Bronchial epithelial cell (primary cell): ENCODE measurements around the gene RAP1A. TPM values are rescaled to one million over a fixed set of nuclear protein-coding genes. Genes with fewer than 3 reads are reported as not detected.
A peak's percentile ranks its signal among the peaks of the same experiment; 100 is the strongest.

Experiments
- DNase-seq: peaks from one replicate; pipeline ENCODE4 v3.0.0-alpha.2; 2010; ENCODE audit warnings: low read depth
- FAIRE-seq: peaks from 2 replicates; lab custom pipeline; 2011; peaks lifted over from hg19 to GRCh38; lab: Jason Lieb, UNC
- H3K27me3 ChIP-seq: 2 replicates; pipeline ENCODE4 v1.5.1; 2011; ENCODE audit warnings: low read length; ENCODE audit not compliant: control insufficient read depth, insufficient read depth
- H3K36me3 ChIP-seq: 2 replicates; pipeline ENCODE4 v1.5.1; 2011; ENCODE audit warnings: low read length; ENCODE audit not compliant: control insufficient read depth, insufficient read depth
- H3K4me3 ChIP-seq: 2 replicates; pipeline ENCODE4 v1.5.1; 2011; ENCODE audit warnings: mild to moderate bottlenecking, low read depth, low read length, control low read depth
- total RNA-seq: library from RNA; depleted of rRNA; stranded (reverse); fragments of >200 nt; gene quantifications from 2 replicates; pipeline ENCODE4 v1.2.1, GENCODE V29; 2014
- TF ChIP-seq, protein P1 (sequence below): IDR thresholded peaks from 2 replicates; pipeline ENCODE4 v1.5.1; 2011; ENCODE audit warnings: mild to moderate bottlenecking, moderate library complexity, low read length, control low read depth, inconsistent platforms; ENCODE audit not compliant: insufficient read depth, severe bottlenecking

The RAP1A gene
- total RNA-seq, 1 donor from 2014 or later = 16.6 TPM

DNA sequence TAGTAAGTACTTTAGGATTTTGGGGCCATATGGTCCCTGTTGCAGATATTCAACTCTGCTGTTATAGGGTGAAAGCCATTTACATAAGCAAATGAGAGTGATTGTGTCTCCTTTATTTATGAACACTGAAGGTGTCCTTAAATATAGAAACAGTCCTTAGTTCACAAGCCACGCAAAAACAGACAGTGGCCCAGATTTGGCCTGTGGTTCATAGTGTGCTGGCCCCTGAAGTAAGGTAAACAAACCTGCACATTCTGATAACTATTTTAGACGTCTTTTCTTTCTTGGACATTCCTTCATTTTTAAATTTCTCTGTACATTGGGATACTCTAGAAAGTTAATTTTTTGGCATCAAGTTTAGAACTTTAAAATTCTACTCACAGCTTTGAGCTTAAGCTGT, 23.5 kb downstream of the RAP1A start:
- TF ChIP-seq, protein P1, sequence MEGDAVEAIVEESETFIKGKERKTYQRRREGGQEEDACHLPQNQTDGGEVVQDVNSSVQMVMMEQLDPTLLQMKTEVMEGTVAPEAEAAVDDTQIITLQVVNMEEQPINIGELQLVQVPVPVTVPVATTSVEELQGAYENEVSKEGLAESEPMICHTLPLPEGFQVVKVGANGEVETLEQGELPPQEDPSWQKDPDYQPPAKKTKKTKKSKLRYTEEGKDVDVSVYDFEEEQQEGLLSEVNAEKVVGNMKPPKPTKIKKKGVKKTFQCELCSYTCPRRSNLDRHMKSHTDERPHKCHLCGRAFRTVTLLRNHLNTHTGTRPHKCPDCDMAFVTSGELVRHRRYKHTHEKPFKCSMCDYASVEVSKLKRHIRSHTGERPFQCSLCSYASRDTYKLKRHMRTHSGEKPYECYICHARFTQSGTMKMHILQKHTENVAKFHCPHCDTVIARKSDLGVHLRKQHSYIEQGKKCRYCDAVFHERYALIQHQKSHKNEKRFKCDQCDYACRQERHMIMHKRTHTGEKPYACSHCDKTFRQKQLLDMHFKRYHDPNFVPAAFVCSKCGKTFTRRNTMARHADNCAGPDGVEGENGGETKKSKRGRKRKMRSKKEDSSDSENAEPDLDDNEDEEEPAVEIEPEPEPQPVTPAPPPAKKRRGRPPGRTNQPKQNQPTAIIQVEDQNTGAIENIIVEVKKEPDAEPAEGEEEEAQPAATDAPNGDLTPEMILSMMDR = no peak
- DNase-seq = no peak
- Histone ChIP-seq H3K36me3 (no peaks in the 10 kb centered on the region), H3K4me3 (no peak overlapping the region), H3K27me3 (no peaks in the 10 kb centered on the region)
- no peak for FAIRE-seq

DNA sequence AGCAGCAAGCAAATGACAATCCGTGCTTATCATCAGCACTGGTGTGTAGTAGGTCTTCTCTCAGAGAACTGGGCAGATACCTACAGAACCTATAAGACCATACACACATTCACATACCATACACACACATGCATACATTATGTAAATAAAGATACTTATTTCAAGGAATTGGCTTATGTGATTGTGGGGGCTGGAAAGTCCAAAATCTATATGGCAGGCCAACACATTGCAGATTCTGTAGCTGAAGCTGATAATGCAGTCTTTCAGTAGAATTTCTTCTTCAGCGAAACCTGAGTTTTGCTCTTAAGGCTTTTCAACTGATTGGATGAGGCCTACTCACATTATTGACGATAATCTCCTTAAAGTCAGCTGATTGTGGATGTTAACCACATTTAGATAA, 24.1 kb downstream of the RAP1A start:
- FAIRE-seq = no peak
- Histone ChIP-seq H3K36me3 (no peaks in the 10 kb centered on the region), H3K4me3 (no peak overlapping the region), H3K27me3 (no peaks in the 10 kb centered on the region)
- TF ChIP-seq, protein P1 = no peak
- DNase-seq = no peak

DNA sequence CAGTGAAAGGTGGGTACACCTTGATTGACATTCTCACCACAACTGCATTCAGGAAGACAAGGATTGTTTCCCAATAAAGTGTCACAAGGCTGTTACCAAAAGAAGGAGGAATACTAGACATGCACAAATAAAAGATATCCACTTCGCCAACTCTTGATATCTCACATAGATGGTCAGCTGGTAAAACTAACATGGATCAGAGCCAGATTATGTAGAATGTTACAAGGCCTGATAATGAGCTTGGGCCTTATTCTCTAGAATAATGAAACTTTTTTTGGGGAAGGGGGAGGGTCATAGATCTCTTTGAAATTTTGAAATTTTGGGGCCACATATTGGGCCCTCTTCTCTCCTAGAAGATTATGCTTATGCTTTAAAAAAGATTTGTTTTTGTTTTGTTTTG, 24.9 kb downstream of the RAP1A start:
- TF ChIP-seq, protein P1 = no peak
- DNase-seq (no peak), FAIRE-seq (no peak)
- H3K27me3 ChIP-seq = no peaks in the 10 kb centered on the region
- no peaks in the 10 kb centered on the region for H3K36me3 ChIP-seq
- H3K4me3 ChIP-seq = no peak overlapping the region

DNA sequence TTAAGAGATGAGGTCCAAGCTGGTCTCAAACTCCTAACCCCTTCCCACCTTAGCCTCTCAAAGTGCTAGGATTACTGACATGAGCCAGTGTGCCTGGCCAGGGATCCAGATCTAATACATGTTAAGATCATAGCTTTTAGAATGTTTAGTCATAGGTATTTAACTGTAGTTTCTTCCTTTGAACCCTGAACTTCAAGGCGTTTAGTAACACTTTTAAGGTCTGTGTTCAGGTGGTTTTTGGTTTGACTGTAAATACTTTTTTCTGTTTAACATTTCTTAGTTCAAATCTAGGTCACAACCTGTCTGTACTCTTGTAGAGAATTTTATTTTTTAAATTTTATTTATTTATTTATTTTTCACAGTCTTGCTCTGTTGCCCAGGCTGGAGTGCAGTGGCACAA, 28.1 kb downstream of the RAP1A start:
- FAIRE-seq = no peak

DNA sequence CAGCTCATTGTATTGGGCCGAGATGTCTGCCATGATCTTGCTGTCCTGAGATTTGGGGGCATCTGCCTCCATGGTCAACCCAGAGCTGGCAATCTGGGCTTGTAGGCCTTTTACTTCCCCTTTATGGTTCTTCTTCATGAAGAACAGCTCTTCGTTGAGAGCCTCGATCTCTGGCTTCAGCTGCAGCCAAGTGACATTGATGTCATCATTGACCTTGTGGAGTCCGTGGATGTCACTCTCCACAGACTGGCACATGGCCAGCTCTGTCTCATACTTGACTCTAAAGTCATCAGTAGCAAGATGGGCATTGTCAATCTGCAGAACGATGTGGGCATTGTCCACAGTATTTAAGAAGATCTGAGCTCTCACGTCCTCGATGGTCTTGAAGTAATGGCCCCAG, 29.2 kb downstream of the RAP1A start:
- Histone ChIP-seq H3K27me3 (no peaks in the 10 kb centered on the region), H3K36me3 (no peaks in the 10 kb centered on the region), H3K4me3 (no peak overlapping the region)
- TF ChIP-seq, protein P1 = no peak
- FAIRE-seq (peak; percentile 55), DNase-seq (no peak)

More for the DNA sequence above, 28.1 kb downstream of the RAP1A start:
- no peak for DNase-seq
- Histone ChIP-seq H3K36me3 (no peaks in the 10 kb centered on the region), H3K4me3 (no peak overlapping the region), H3K27me3 (no peaks in the 10 kb centered on the region)
- TF ChIP-seq, protein P1 = no peak

DNA sequence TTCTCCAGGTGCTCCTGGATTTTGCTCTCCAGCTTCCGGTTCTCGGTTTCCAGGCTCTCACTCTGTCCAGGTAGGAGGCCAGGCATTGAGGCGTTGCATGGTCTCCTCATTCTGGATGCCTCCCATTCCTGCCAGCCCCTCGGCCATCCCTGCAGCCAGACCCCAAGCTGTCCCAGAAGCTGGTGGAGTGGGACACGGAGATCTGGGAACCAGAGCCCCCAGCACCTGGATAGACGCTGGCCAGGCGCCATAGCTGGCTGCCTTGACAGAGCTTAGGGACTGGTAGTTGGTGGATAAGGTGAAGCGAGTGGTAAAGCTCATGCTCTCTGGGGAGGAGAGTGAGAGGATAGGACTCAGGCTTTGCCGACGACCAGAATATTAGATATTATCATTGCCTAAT, 29.6 kb downstream of the RAP1A start:
- DNase-seq (no peak), FAIRE-seq (no peak)
- TF ChIP-seq, protein P1 = no peak
- Histone ChIP-seq H3K36me3 (no peaks in the 10 kb centered on the region), H3K4me3 (no peak overlapping the region), H3K27me3 (no peaks in the 10 kb centered on the region)
